ENCODE data around the gene ZXDA.

GRCh38 chrX:57952320-57952678 lies 42.0 kb upstream of the ZXDA start:
- TF ChIP-seq, protein P1, sequence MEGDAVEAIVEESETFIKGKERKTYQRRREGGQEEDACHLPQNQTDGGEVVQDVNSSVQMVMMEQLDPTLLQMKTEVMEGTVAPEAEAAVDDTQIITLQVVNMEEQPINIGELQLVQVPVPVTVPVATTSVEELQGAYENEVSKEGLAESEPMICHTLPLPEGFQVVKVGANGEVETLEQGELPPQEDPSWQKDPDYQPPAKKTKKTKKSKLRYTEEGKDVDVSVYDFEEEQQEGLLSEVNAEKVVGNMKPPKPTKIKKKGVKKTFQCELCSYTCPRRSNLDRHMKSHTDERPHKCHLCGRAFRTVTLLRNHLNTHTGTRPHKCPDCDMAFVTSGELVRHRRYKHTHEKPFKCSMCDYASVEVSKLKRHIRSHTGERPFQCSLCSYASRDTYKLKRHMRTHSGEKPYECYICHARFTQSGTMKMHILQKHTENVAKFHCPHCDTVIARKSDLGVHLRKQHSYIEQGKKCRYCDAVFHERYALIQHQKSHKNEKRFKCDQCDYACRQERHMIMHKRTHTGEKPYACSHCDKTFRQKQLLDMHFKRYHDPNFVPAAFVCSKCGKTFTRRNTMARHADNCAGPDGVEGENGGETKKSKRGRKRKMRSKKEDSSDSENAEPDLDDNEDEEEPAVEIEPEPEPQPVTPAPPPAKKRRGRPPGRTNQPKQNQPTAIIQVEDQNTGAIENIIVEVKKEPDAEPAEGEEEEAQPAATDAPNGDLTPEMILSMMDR (conservative IDR thresholded peaks at IDR 0.05; ENCODE audit: low read length): no peak
- TF ChIP-seq EZH2phosphoT487 (IDR thresholded peaks at IDR 0.05; ENCODE audit: borderline replicate concordance): no peak

All from Loucy (cell line).